ENCODE measurements around the gene EGFR.

EGFR gene

GRCh38 chr7:55245271-55245723, 226.5 kb downstream of the EGFR start:
- no peak overlapping the region for H3K4me3 ChIP-seq (ENCODE audit: low read depth, low read length)
- DNase-seq (ENCODE audit: low read depth), result no peak
- TF ChIP-seq, protein P1, sequence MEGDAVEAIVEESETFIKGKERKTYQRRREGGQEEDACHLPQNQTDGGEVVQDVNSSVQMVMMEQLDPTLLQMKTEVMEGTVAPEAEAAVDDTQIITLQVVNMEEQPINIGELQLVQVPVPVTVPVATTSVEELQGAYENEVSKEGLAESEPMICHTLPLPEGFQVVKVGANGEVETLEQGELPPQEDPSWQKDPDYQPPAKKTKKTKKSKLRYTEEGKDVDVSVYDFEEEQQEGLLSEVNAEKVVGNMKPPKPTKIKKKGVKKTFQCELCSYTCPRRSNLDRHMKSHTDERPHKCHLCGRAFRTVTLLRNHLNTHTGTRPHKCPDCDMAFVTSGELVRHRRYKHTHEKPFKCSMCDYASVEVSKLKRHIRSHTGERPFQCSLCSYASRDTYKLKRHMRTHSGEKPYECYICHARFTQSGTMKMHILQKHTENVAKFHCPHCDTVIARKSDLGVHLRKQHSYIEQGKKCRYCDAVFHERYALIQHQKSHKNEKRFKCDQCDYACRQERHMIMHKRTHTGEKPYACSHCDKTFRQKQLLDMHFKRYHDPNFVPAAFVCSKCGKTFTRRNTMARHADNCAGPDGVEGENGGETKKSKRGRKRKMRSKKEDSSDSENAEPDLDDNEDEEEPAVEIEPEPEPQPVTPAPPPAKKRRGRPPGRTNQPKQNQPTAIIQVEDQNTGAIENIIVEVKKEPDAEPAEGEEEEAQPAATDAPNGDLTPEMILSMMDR (IDR thresholded peaks at IDR 0.05; ENCODE audit: control insufficient read depth, extremely low read depth, insufficient read depth), result no peak

DNA sequence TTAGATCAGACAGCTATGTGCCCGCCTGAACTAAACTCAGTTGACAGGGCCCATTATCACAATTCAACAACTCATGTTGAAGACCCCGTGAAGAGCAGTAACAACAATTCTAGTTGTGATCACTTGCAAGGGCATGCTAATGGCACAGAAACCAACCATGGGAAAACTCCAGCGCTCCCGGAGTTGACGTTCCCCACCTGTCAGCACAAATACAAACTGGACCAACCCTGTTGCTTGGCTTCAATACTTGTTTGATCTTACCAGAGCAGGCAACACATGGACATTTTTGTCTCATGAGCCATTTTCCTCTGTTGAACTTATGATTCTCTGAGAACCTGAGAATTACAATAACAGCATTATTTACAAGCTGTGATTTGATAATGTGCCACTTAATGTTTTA, 227.4 kb downstream of the EGFR start:
- DNase-seq (ENCODE audit: low read depth), result no peak
- TF ChIP-seq, protein P1 (IDR thresholded peaks at IDR 0.05; ENCODE audit: control insufficient read depth, extremely low read depth, insufficient read depth), result no peak
- no peak overlapping the region for H3K4me3 ChIP-seq (ENCODE audit: low read depth, low read length)

- no peak for DNase-seq (ENCODE audit: low read depth)
- H3K4me3 ChIP-seq (ENCODE audit: low read depth, low read length), result no peak overlapping the region
- TF ChIP-seq, protein P1 (IDR thresholded peaks at IDR 0.05; ENCODE audit: control insufficient read depth, extremely low read depth, insufficient read depth), result no peak
Observed at GRCh38 chr7:55247428-55247827, 228.6 kb downstream of the EGFR start.

GRCh38 chr7:55248526-55248925, 229.7 kb downstream of the EGFR start:
- TF ChIP-seq, protein P1 (IDR thresholded peaks at IDR 0.05; ENCODE audit: control insufficient read depth, extremely low read depth, insufficient read depth), result no peak
- H3K4me3 ChIP-seq (ENCODE audit: low read depth, low read length), result no peak overlapping the region
- DNase-seq (ENCODE audit: low read depth), result no peak

- no peak for DNase-seq (ENCODE audit: low read depth)
- H3K4me3 ChIP-seq (ENCODE audit: low read depth, low read length), result no peak overlapping the region
- TF ChIP-seq, protein P1 (IDR thresholded peaks at IDR 0.05; ENCODE audit: control insufficient read depth, extremely low read depth, insufficient read depth), result no peak
Observed at GRCh38 chr7:55249332-55249731, 230.5 kb downstream of the EGFR start.

- H3K4me3 ChIP-seq (ENCODE audit: low read depth, low read length), result no peak overlapping the region
- TF ChIP-seq, protein P1 (IDR thresholded peaks at IDR 0.05; ENCODE audit: control insufficient read depth, extremely low read depth, insufficient read depth), result peak; percentile 35
- no peak for DNase-seq (ENCODE audit: low read depth)
Observed at GRCh38 chr7:55250313-55250712, 231.5 kb downstream of the EGFR start.

DNA sequence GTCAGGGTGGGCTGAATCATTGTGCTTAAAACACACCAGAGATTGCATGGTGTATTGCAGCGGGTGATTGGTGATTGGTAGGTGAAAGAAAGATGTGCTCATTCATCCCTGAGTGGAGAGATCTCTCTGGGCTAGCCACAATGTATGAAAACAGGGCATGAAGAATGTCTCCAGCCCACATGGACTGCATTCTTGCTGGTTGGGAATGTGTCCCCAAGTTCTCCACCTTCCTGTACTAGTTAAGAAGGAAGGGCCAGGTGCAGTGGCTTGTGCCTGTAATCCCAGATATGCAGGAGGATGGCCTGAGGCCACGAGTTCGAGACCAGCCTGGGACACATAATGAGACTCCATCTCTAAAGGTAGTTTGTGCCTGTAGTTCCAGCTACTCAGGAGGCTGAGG, 232.5 kb downstream of the EGFR start:
- H3K4me3 ChIP-seq (ENCODE audit: low read depth, low read length), result no peak overlapping the region
- no peak for DNase-seq (ENCODE audit: low read depth)
- TF ChIP-seq, protein P1 (IDR thresholded peaks at IDR 0.05; ENCODE audit: control insufficient read depth, extremely low read depth, insufficient read depth), result no peak

Data from LNCaP clone FGC (cell line).